HepG2 (cell line): ENCODE measurements around the gene ACAP3. TPM values are rescaled to one million over a fixed set of nuclear protein-coding genes. Genes with fewer than 3 reads are reported as not detected.

ENCODE experiments used
- AGO1 ChIP-seq: fragments of 200-400 bp; formaldehyde crosslinking; IDR thresholded peaks from 2 replicates; pipeline ENCODE4 v1.6.1; 2017; ENCODE audit warnings: mild to moderate bottlenecking, low read depth, low read length, moderate library complexity; ENCODE audit not compliant: poor library complexity, severe bottlenecking
- AGO2 ChIP-seq: fragments of 200-400 bp; formaldehyde crosslinking; optimal IDR thresholded peaks from 2 replicates; pipeline ENCODE3; 2017; ENCODE audit warnings: mild to moderate bottlenecking, low read depth, low read length, moderate library complexity
- AKAP8 ChIP-seq: sonication (generic); formaldehyde crosslinking; IDR thresholded peaks from 2 replicates; pipeline ENCODE4 v1.5.1; 2020; ENCODE audit warnings: mild to moderate bottlenecking, missing genetic modification reagents
- CREB1 ChIP-seq, 2 experiments: fragments of 450-650 bp in 1 of 2; IDR thresholded peaks; 2 replicates each; pipeline ENCODE4 v1.6.1; 2016 to 2017; ENCODE audit warnings: control low read depth in 1 of 2, mild to moderate bottlenecking in 1 of 2, missing compliant biosample characterization in 1 of 2, missing genetic modification characterization in 1 of 2
- ERF ChIP-seq: IDR thresholded peaks from 2 replicates; pipeline ENCODE4 v1.6.1; 2018; ENCODE audit warnings: missing biosample characterization, missing genetic modification reagents
- FOSL1 ChIP-seq: sonication (generic); formaldehyde crosslinking; IDR thresholded peaks from 2 replicates; pipeline ENCODE4 v1.9.0; 2021; ENCODE audit warnings: missing genetic modification reagents, borderline replicate concordance
- GABPB1 ChIP-seq: IDR thresholded peaks from 2 replicates; pipeline ENCODE4 v1.6.1; 2016; ENCODE audit warnings: mild to moderate bottlenecking, missing genetic modification reagents, moderate library complexity, missing compliant biosample characterization
- HES4 ChIP-seq: sonication (generic); formaldehyde crosslinking; IDR thresholded peaks from 2 replicates; pipeline ENCODE4 v1.9.0; 2021; ENCODE audit warnings: mild to moderate bottlenecking, missing genetic modification reagents, borderline replicate concordance
- MAZ ChIP-seq, 2 experiments: sonication (generic) in 1 of 2; formaldehyde crosslinking in 1 of 2; IDR thresholded peaks; 2 replicates each; pipeline versions ENCODE4 v1.5.0 to v1.6.1; 2012 to 2020; ENCODE audit warnings: low read depth in 2 of 2, mild to moderate bottlenecking in 2 of 2, borderline replicate concordance in 1 of 2, improper control_type of control experiment in 1 of 2, low read length in 1 of 2, missing genetic modification reagents in 1 of 2, moderate library complexity in 1 of 2
- PRPF4 ChIP-seq: fragments of 200-400 bp; formaldehyde crosslinking; IDR thresholded peaks from 2 replicates; pipeline ENCODE4 v1.6.1; 2016; ENCODE audit warnings: low read length, low read depth; ENCODE audit not compliant: poor library complexity, severe bottlenecking
- SOX13 ChIP-seq, 3 experiments: fragments of 450-650 bp in 1 of 3; sonication (generic) in 1 of 3; formaldehyde crosslinking in 1 of 3; IDR thresholded peaks in 2 of 3; conservative IDR thresholded peaks in 1 of 3; 2 replicates each; pipeline versions ENCODE4 v1.5.0 to v1.6.1; 2016 to 2020; ENCODE audit warnings: antibody characterized with exemption in 1 of 3, mild to moderate bottlenecking in 1 of 3, missing compliant biosample characterization in 1 of 3, missing genetic modification reagents in 1 of 3, moderate library complexity in 1 of 3
- TAF1 ChIP-seq: sonication (generic); formaldehyde crosslinking; IDR thresholded peaks from 2 replicates; pipeline ENCODE4 v1.4.0; 2020; ENCODE audit warnings: missing genetic modification reagents
- TOE1 ChIP-seq: sonication (generic); formaldehyde crosslinking; IDR thresholded peaks from 2 replicates; pipeline ENCODE4 v1.4.0; 2020; ENCODE audit warnings: mild to moderate bottlenecking, missing genetic modification reagents
- ZBTB38 ChIP-seq: sonication (generic); formaldehyde crosslinking; IDR thresholded peaks from 2 replicates; pipeline ENCODE4 v1.5.1; 2020; ENCODE audit warnings: mild to moderate bottlenecking, missing genetic modification reagents
- ZBTB7A ChIP-seq: sonication (generic); formaldehyde crosslinking; IDR thresholded peaks from 2 replicates; pipeline ENCODE4 v1.8.0; 2022; ENCODE audit warnings: mild to moderate bottlenecking, missing genetic modification reagents
- ZNF382 ChIP-seq: sonication (generic); formaldehyde crosslinking; IDR thresholded peaks from 2 replicates; pipeline ENCODE4 v1.5.0; 2020; ENCODE audit warnings: missing genetic modification reagents, mild to moderate bottlenecking, borderline replicate concordance
- ZNF547 ChIP-seq: sonication (generic); formaldehyde crosslinking; IDR thresholded peaks from 2 replicates; pipeline ENCODE4 v1.5.1; 2020; ENCODE audit warnings: mild to moderate bottlenecking, missing genetic modification reagents
- ZNF563 ChIP-seq: sonication (generic); formaldehyde crosslinking; IDR thresholded peaks from 2 replicates; pipeline ENCODE4 v1.8.0; 2022; ENCODE audit warnings: mild to moderate bottlenecking, moderate library complexity, missing genetic modification reagents
- polyA plus RNA-seq, 8 experiments: library from polyadenylated mRNA; depleted of rRNA in 3 of 8; stranded (reverse) in 7 of 8; unstranded in 1 of 8; fragments of >200 nt; fragmentation: Illumina TruSeq in 4 of 8; extraction: Trizol in 4 of 8; gene quantifications; 2 replicates each; pipeline versions ENCODE4 v1.2.1 to v1.2.3, GENCODE V29; 2011 to 2016; ENCODE audit warnings: low read depth in 4 of 8, missing spikeins in 1 of 8, mixed read lengths in 1 of 8; ENCODE audit not compliant: insufficient read depth in 1 of 8
- total RNA-seq, 5 experiments: library from RNA; depleted of rRNA; stranded (reverse); fragments of >200 nt; fragmentation: Illumina TruSeq; extraction: Trizol; gene quantifications; 2 replicates each; pipeline ENCODE4 v1.2.3, GENCODE V29; 2016; ENCODE audit warnings: low read depth in 1 of 5
- TF ChIP-seq, protein P1 (sequence below): sonication (generic); IDR thresholded peaks from 2 replicates; pipeline ENCODE4 v1.6.1; 2016; ENCODE audit warnings: low read depth, borderline replicate concordance
- TF ChIP-seq, protein P2 (sequence below): sonication (generic); formaldehyde crosslinking; IDR thresholded peaks from 2 replicates; pipeline ENCODE4 v1.4.0; 2020; ENCODE audit warnings: missing genetic modification reagents
- TF ChIP-seq, protein P3 (sequence below), 2 experiments: sonication (generic) in 1 of 2; formaldehyde crosslinking in 1 of 2; IDR thresholded peaks; 2 replicates each; pipeline versions ENCODE4 v1.4.0 to v1.6.1; 2018 to 2020; ENCODE audit warnings: missing genetic modification reagents in 2 of 2, borderline replicate concordance in 1 of 2, low read depth in 1 of 2, mild to moderate bottlenecking in 1 of 2, missing biosample characterization in 1 of 2
- TF ChIP-seq, protein P4 (sequence below): sonication (generic); formaldehyde crosslinking; IDR thresholded peaks from 2 replicates; pipeline ENCODE4 v1.5.1; 2020; ENCODE audit warnings: mild to moderate bottlenecking, missing genetic modification reagents, moderate library complexity

ACAP3 gene
- total and polyA plus RNA-seq, 2 of the 13 experiments (the other 11 are each of a cell fraction or from before 2014, with no cell fraction given) = 29.4 to 50.8 TPM

DNA sequence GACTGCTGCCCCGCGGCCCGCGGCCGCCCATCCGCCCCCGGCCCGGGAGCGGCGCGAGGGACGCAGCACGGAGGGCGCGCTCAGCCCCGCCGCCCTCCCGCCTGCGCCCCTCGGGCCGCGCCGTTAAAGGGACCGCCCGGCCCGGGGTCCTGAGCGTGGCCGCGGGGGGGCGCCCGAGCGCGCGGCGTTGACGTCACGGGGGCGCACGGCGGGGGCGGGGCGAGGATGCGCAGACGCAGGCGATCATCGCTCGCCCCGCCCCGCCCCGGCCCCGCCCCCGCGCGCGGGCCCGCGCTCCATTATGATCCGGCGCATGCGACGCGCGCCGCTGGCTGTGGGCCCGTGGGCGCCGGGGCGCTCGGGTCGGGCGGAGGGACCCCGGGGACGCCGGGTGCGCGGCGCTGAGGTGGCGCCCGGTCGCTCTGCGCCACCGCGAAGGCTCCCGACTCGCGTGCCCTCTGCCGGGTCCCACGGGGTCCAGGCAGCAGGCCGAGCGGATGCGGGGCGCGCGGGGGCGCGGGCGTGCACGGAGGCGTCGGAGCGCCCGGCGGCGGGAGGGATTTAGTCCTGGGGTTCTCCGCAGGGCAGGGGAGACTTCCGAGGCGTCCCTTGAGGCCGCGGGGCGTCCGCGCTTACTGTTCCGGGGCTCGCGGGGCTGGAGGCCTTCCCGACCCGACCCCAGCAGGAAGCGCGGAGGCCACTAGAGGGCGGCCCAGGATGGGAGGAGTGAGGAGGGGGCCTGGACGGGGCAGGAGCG lies 41.7 kb upstream of the ACAP3 start, which contains the start of gene DVL1 (continued):
- peak; percentile 49; the same call in 1 of the 2 replicates for TF ChIP-seq MAZ (IDR thresholded peaks at IDR 0.05; ENCODE audit: borderline replicate concordance, low read depth, low read length)
- TF ChIP-seq MAZ (CRISPR knock-in tag; IDR thresholded peaks at IDR 0.05; ENCODE audit: low read depth) = peak; percentile 43
- TF ChIP-seq ZNF547 = no peak
- TF ChIP-seq AGO1 = peak; percentile 65
- TF ChIP-seq, protein P1, sequence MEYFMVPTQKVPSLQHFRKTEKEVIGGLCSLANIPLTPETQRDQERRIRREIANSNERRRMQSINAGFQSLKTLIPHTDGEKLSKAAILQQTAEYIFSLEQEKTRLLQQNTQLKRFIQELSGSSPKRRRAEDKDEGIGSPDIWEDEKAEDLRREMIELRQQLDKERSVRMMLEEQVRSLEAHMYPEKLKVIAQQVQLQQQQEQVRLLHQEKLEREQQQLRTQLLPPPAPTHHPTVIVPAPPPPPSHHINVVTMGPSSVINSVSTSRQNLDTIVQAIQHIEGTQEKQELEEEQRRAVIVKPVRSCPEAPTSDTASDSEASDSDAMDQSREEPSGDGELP = no peak
- 0 out of 2 replicates have a peak, but pooled peaks have one; percentile 35 for TF ChIP-seq ZNF563 (CRISPR knock-in tag)
- 0 out of 2 replicates have a peak, but pooled peaks have one; percentile 24 for TF ChIP-seq ERF (CRISPR knock-in tag)
- peak; percentile 65 for TF ChIP-seq GABPB1
- no peak for TF ChIP-seq TOE1 (CRISPR knock-in tag)
- TF ChIP-seq, protein P2, sequence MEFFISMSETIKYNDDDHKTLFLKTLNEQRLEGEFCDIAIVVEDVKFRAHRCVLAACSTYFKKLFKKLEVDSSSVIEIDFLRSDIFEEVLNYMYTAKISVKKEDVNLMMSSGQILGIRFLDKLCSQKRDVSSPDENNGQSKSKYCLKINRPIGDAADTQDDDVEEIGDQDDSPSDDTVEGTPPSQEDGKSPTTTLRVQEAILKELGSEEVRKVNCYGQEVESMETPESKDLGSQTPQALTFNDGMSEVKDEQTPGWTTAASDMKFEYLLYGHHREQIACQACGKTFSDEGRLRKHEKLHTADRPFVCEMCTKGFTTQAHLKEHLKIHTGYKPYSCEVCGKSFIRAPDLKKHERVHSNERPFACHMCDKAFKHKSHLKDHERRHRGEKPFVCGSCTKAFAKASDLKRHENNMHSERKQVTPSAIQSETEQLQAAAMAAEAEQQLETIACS (CRISPR knock-in tag) = peak; percentile 73
- TF ChIP-seq, protein P3, sequence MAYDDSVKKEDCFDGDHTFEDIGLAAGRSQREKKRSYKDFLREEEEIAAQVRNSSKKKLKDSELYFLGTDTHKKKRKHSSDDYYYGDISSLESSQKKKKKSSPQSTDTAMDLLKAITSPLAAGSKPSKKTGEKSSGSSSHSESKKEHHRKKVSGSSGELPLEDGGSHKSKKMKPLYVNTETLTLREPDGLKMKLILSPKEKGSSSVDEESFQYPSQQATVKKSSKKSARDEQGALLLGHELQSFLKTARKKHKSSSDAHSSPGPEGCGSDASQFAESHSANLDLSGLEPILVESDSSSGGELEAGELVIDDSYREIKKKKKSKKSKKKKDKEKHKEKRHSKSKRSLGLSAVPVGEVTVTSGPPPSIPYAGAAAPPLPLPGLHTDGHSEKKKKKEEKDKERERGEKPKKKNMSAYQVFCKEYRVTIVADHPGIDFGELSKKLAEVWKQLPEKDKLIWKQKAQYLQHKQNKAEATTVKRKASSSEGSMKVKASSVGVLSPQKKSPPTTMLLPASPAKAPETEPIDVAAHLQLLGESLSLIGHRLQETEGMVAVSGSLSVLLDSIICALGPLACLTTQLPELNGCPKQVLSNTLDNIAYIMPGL (CRISPR knock-in tag; IDR thresholded peaks at IDR 0.05; ENCODE audit: borderline replicate concordance in 1 of 2, low read depth in 1 of 2) = peak; percentile 67 to 83; a peak in 3 of 4 replicates
- no peak for TF ChIP-seq SOX13 (IDR thresholded peaks at IDR 0.05)
- TF ChIP-seq SOX13 (CRISPR knock-in tag; conservative IDR thresholded peaks at IDR 0.05 in 1 of 2, IDR thresholded peaks at IDR 0.05 in 1 of 2) = no peak
- TF ChIP-seq AGO2 = peak; percentile 84
- TF ChIP-seq ZBTB38 (CRISPR knock-in tag) = peak; percentile 21; the same call in 1 of the 2 replicates
- no peak for TF ChIP-seq ZNF382 (CRISPR knock-in tag)
- TF ChIP-seq, protein P4, sequence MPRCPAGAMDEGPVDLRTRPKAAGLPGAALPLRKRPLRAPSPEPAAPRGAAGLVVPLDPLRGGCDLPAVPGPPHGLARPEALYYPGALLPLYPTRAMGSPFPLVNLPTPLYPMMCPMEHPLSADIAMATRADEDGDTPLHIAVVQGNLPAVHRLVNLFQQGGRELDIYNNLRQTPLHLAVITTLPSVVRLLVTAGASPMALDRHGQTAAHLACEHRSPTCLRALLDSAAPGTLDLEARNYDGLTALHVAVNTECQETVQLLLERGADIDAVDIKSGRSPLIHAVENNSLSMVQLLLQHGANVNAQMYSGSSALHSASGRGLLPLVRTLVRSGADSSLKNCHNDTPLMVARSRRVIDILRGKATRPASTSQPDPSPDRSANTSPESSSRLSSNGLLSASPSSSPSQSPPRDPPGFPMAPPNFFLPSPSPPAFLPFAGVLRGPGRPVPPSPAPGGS = 0 out of 2 replicates have a peak, but pooled peaks have one; percentile 29
- TF ChIP-seq CREB1 (IDR thresholded peaks at IDR 0.05) = peak; percentile 67; the same call in 1 of the 2 replicates
- no peak for TF ChIP-seq CREB1 (CRISPR knock-in tag; IDR thresholded peaks at IDR 0.05)
- peak; percentile 90 for TF ChIP-seq ZBTB7A (CRISPR knock-in tag)
- TF ChIP-seq PRPF4 = no peak
- no peak for TF ChIP-seq FOSL1 (CRISPR knock-in tag)
- 0 out of 2 replicates have a peak, but pooled peaks have one; percentile 23 for TF ChIP-seq AKAP8
- TF ChIP-seq TAF1 (CRISPR knock-in tag) = 0 out of 2 replicates have a peak, but pooled peaks have one; percentile 14
- 0 out of 2 replicates have a peak, but pooled peaks have one; percentile 57 for TF ChIP-seq HES4 (CRISPR knock-in tag)
